HCT116 (cell line): ENCODE results near the gene ARMH4. TPM values are rescaled to one million over a fixed set of nuclear protein-coding genes. Genes with fewer than 3 reads are reported as not detected.

ENCODE experiments used
- ATAC-seq: fragments of 200-7000 bp; cut with Tn5 transposase; 2 replicates; pipeline ENCODE4 v1.9.1; 2020; ENCODE audit warnings: mild to moderate bottlenecking, moderate library complexity
- BruUV-seq: library from RNA; stranded (reverse); fragments of 400-500 nt; replicated peaks from 2 replicates; lab custom pipeline; 2021; lab: Mats Ljungman, UMichigan
- CTCF ChIA-PET: fragments of 300-600 bp; sonication (Branson Sonifier 250); formaldehyde crosslinking; loops from one replicate; lab custom pipeline; 2021; ENCODE audit warnings: antibody characterized with exemption; lab: Charles Lee
- POLR2A ChIA-PET: fragments of 300-600, 350-600 bp; sonication (Branson Sonifier 250); formaldehyde crosslinking; loops from one replicate; lab custom pipeline; 2021; ENCODE audit warnings: antibody characterized with exemption; lab: Charles Lee
- RAD21 ChIA-PET, 2 experiments: fragments of 300-600 bp; sonication (Branson Sonifier 250); formaldehyde crosslinking; loops; one replicate each; lab custom pipeline; 2023; ENCODE audit warnings: low total read pairs in 2 of 2; ENCODE audit not compliant: uncharacterized antibody in 2 of 2, unreplicated experiment in 2 of 2, low non-redundant PET in 1 of 2; lab: Charles Lee
- DNase-seq: peaks from one replicate; pipeline ENCODE4 v3.0.0-alpha.2; 2010; ENCODE audit warnings: low read depth, low spot score
- H2AFZ ChIP-seq: fragments of 200-600 bp; shearing (Covaris generic), sonication (generic); 2 replicates; pipeline ENCODE4 v1.6.1; 2017; ENCODE audit warnings: low read depth, mixed run types, mixed read lengths, antibody characterized with exemption, low read length; ENCODE audit not compliant: poor library complexity, severe bottlenecking
- H3K27ac ChIP-seq: 2 replicates; pipeline ENCODE4 v1.5.1; 2012; ENCODE audit warnings: low read depth, low read length
- H3K27me3 ChIP-seq: fragments of 200-600 bp; sonication (generic); 2 replicates; pipeline ENCODE4 v1.6.1; 2016; ENCODE audit warnings: mixed run types, low read length, mixed read lengths; ENCODE audit not compliant: insufficient read depth
- H3K36me3 ChIP-seq, 2 experiments: fragments of 200-500 bp in 1 of 2; fragments of 200-600 bp in 1 of 2; sonication (Bioruptor generic) in 1 of 2; sonication (generic) in 1 of 2; 2 replicates each; pipeline versions ENCODE4 v1.5.1 to v1.6.1; 2014 to 2016; ENCODE audit warnings: low read length in 2 of 2, inconsistent platforms in 1 of 2, mixed read lengths in 1 of 2, mixed run types in 1 of 2; ENCODE audit not compliant: insufficient read depth in 2 of 2, control insufficient read depth in 1 of 2
- H3K4me1 ChIP-seq, 2 experiments: fragments of 200-600 bp in 1 of 2; sonication (generic) in 1 of 2; 2 replicates each; pipeline versions ENCODE4 v1.5.1 to v1.6.1; 2012 to 2017; ENCODE audit warnings: low read length in 2 of 2, inconsistent platforms in 1 of 2, mild to moderate bottlenecking in 1 of 2, mixed read lengths in 1 of 2, mixed run types in 1 of 2, moderate library complexity in 1 of 2; ENCODE audit not compliant: insufficient read depth in 2 of 2, control insufficient read depth in 1 of 2
- H3K4me2 ChIP-seq: fragments of 200-600 bp; sonication (generic); 2 replicates; pipeline ENCODE4 v1.6.1; 2017; ENCODE audit warnings: mixed run types, low read length, mixed read lengths
- H3K4me3 ChIP-seq, 2 experiments: fragments of 200-600 bp in 1 of 2; sonication (generic) in 1 of 2; replicated peaks in 1 of 2; 2 replicates each; pipeline ENCODE4 v1.5.1; 2011 to 2016; ENCODE audit warnings: low read length in 2 of 2, control low read depth in 1 of 2, low read depth in 1 of 2, mild to moderate bottlenecking in 1 of 2, mixed read lengths in 1 of 2, mixed run types in 1 of 2
- H3K79me2 ChIP-seq: fragments of 200-600 bp; sonication (generic); 2 replicates; pipeline ENCODE4 v1.6.1; 2017; ENCODE audit warnings: mild to moderate bottlenecking, mixed run types, low read length, moderate library complexity, mixed read lengths; ENCODE audit not compliant: insufficient read depth
- H3K9ac ChIP-seq: fragments of 200-600 bp; sonication (generic); 2 replicates; pipeline ENCODE4 v1.6.1; 2016; ENCODE audit warnings: low read length, mixed read lengths
- H3K9me2 ChIP-seq: fragments of 200-600 bp; sonication (generic), shearing (Covaris generic); 2 replicates; pipeline ENCODE4 v1.6.1; 2017; ENCODE audit warnings: mixed run types, mild to moderate bottlenecking, moderate library complexity; ENCODE audit not compliant: insufficient read depth
- H3K9me3 ChIP-seq, 2 experiments: fragments of 200-500 bp in 1 of 2; fragments of 200-600 bp in 1 of 2; sonication (Bioruptor generic) in 1 of 2; sonication (generic) in 1 of 2; 2 replicates each; pipeline ENCODE4 v1.6.1; 2014 to 2017; ENCODE audit warnings: low read length in 2 of 2, mixed read lengths in 2 of 2, inconsistent platforms in 1 of 2, low read depth in 1 of 2, mild to moderate bottlenecking in 1 of 2, mixed run types in 1 of 2, moderate library complexity in 1 of 2; ENCODE audit not compliant: control insufficient read depth in 1 of 2, insufficient read depth in 1 of 2
- H4K20me1 ChIP-seq: fragments of 200-600 bp; sonication (generic), shearing (Covaris generic); 2 replicates; pipeline ENCODE4 v1.6.1; 2017; ENCODE audit warnings: mixed run types, mild to moderate bottlenecking, moderate library complexity; ENCODE audit not compliant: insufficient read depth
- CBX3 ChIP-seq: IDR thresholded peaks from 2 replicates; pipeline ENCODE4 v1.6.1; 2012; ENCODE audit warnings: low read depth
- CEBPB ChIP-seq: IDR thresholded peaks from 2 replicates; pipeline ENCODE4 v1.6.1; 2012; ENCODE audit warnings: low read depth
- EGR1 ChIP-seq: IDR thresholded peaks from 2 replicates; pipeline ENCODE4 v1.6.1; 2012; ENCODE audit warnings: low read depth
- ELF1 ChIP-seq: IDR thresholded peaks from 2 replicates; pipeline ENCODE4 v1.6.1; 2012; ENCODE audit warnings: low read depth, borderline replicate concordance
- EZH2 ChIP-seq: fragments of 200-600 bp; sonication (generic); IDR thresholded peaks from 2 replicates; pipeline ENCODE4 v1.6.1; 2017; ENCODE audit warnings: antibody characterized with exemption, mixed run types
- EZH2phosphoT487 ChIP-seq: fragments of 200-600 bp; IDR thresholded peaks from 2 replicates; pipeline ENCODE4 v1.6.1; 2018; ENCODE audit warnings: antibody characterized with exemption, borderline replicate concordance
- FOSL1 ChIP-seq: IDR thresholded peaks from 2 replicates; pipeline ENCODE4 v1.6.1; 2012; ENCODE audit warnings: low read depth
- POLR2AphosphoS5 ChIP-seq: IDR thresholded peaks from 2 replicates; pipeline ENCODE4 v1.6.1; 2011; ENCODE audit warnings: mild to moderate bottlenecking, low read depth, low read length, moderate library complexity
- RAD21 ChIP-seq: IDR thresholded peaks from 2 replicates; pipeline ENCODE4 v1.6.1; 2012; ENCODE audit warnings: low read depth, mild to moderate bottlenecking
- SP1 ChIP-seq: IDR thresholded peaks from 2 replicates; pipeline ENCODE4 v1.6.1; 2012; ENCODE audit warnings: low read depth
- SRF ChIP-seq: IDR thresholded peaks from 2 replicates; pipeline ENCODE4 v1.6.1; 2012; ENCODE audit warnings: low read depth
- TCF7L2 ChIP-seq: IDR thresholded peaks from 2 replicates; pipeline ENCODE4 v1.7.0; 2011; ENCODE audit warnings: borderline replicate concordance, inconsistent platforms; ENCODE audit not compliant: insufficient read depth, insufficient read length; ENCODE audit errors: extremely low read depth
- YY1 ChIP-seq: IDR thresholded peaks from 2 replicates; pipeline ENCODE4 v1.6.1; 2011; ENCODE audit warnings: low read length, low read depth, moderate library complexity, mild to moderate bottlenecking; ENCODE audit not compliant: insufficient replicate concordance; ENCODE audit errors: extremely low read depth
- ZFX ChIP-seq: fragments of 450-650 bp; IDR thresholded peaks from 2 replicates; pipeline ENCODE4 v1.6.1; 2017
- ZNF274 ChIP-seq: fragments of 200-500 bp; sonication (Bioruptor generic); IDR thresholded peaks from 2 replicates; pipeline ENCODE4 v1.6.1; 2014; ENCODE audit warnings: mild to moderate bottlenecking, low read depth, low read length, inconsistent platforms
- intact Hi-C: fragments of 100-400 bp; cut with micrococcal nuclease; formaldehyde crosslinking; loops from 2 replicates; pipeline ENCODE4 v1.10.0; 2022
- total RNA-seq: library from RNA; stranded (reverse); gene quantifications from one replicate; pipeline ENCODE4 v1.2.1, GENCODE V29; 2021; ENCODE audit not compliant: unreplicated experiment
- TF ChIP-seq, protein P1 (sequence below): IDR thresholded peaks from 2 replicates; pipeline ENCODE4 v1.6.1; 2012; ENCODE audit warnings: low read depth
- TF ChIP-seq, protein P2 (sequence below): IDR thresholded peaks from 2 replicates; pipeline ENCODE4 v1.6.1; 2012

The ARMH4 gene
- total RNA-seq, 1 experiment from 2014 or later, result 1.7 TPM

DNA sequence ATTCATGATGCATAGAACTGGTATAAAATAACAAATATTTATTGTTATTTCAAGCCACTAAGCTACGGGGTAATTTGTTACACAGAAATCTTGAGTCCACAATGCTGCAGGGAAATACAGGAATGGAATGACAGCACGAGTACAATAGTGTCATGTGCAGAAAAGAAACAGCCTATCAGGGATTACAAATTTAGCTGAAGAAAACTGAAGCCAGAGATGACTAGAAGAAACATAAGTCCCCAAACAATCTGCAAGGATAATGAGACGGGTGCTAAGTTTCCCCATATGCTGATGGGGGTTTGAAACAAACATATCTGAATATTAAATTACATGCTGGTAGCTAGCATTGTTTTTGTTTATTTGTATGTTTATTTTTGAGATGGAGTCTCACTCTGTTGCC is 8.9 kb downstream of the ARMH4 start:
- Histone ChIP-seq H3K9me2 (no peaks in the 10 kb centered on the region), H2AFZ (no peak overlapping the region), H3K79me2 (no peaks in the 10 kb centered on the region), H3K4me1 (no peaks in the 10 kb centered on the region), H3K9me3 (no peaks in the 10 kb centered on the region), H3K27me3 (0 out of 2 replicates have a peak, but pooled peaks cover 7% of the 10 kb centered on the region), H4K20me1 (no peaks in the 10 kb centered on the region), H3K36me3 (no peaks in the 10 kb centered on the region), H3K27ac (no peak overlapping the region), H3K4me2 (no peak overlapping the region), H3K4me3 (no peak overlapping the region), H3K9ac (no peak overlapping the region)
- ATAC-seq (no peak), DNase-seq (no peak)
- no peak for TF ChIP-seq EGR1
- TF ChIP-seq ZNF274, result no peak
- no peak for TF ChIP-seq YY1
- no peak for TF ChIP-seq EZH2
- TF ChIP-seq ZFX, result no peak
- no peak for TF ChIP-seq FOSL1
- TF ChIP-seq TCF7L2, result no peak
- TF ChIP-seq CBX3, result no peak
- TF ChIP-seq, protein P1, sequence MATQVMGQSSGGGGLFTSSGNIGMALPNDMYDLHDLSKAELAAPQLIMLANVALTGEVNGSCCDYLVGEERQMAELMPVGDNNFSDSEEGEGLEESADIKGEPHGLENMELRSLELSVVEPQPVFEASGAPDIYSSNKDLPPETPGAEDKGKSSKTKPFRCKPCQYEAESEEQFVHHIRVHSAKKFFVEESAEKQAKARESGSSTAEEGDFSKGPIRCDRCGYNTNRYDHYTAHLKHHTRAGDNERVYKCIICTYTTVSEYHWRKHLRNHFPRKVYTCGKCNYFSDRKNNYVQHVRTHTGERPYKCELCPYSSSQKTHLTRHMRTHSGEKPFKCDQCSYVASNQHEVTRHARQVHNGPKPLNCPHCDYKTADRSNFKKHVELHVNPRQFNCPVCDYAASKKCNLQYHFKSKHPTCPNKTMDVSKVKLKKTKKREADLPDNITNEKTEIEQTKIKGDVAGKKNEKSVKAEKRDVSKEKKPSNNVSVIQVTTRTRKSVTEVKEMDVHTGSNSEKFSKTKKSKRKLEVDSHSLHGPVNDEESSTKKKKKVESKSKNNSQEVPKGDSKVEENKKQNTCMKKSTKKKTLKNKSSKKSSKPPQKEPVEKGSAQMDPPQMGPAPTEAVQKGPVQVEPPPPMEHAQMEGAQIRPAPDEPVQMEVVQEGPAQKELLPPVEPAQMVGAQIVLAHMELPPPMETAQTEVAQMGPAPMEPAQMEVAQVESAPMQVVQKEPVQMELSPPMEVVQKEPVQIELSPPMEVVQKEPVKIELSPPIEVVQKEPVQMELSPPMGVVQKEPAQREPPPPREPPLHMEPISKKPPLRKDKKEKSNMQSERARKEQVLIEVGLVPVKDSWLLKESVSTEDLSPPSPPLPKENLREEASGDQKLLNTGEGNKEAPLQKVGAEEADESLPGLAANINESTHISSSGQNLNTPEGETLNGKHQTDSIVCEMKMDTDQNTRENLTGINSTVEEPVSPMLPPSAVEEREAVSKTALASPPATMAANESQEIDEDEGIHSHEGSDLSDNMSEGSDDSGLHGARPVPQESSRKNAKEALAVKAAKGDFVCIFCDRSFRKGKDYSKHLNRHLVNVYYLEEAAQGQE, result no peak
- TF ChIP-seq, protein P2, sequence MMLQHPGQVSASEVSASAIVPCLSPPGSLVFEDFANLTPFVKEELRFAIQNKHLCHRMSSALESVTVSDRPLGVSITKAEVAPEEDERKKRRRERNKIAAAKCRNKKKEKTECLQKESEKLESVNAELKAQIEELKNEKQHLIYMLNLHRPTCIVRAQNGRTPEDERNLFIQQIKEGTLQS, result no peak
- TF ChIP-seq ELF1, result no peak
- no peak for TF ChIP-seq EZH2phosphoT487
- no peak for TF ChIP-seq CEBPB
- no peak for TF ChIP-seq RAD21
- no peak for TF ChIP-seq SRF
- no peak for TF ChIP-seq SP1
- no peak for TF ChIP-seq POLR2AphosphoS5
- ChIA-PET POLR2A (no interaction called here), CTCF (no interaction called here), RAD21 (no interaction called here)
- intact Hi-C loops, result no loop called here
- BruUV-seq, result no TSS peak
